Colon (tissue), 2 donors: ENCODE measurements around the gene C1orf122.
A peak's percentile ranks its signal among the peaks of the same experiment; 100 is the strongest.

Experiments used
- FAIRE-seq: peaks from 2 replicates; lab custom pipeline; 2012; peaks lifted over from hg19 to GRCh38; lab: Jason Lieb, UNC
- donor health status: control.
- donor health status: control.

The C1orf122 gene

GRCh38 chr1:37845786-37846185 is 38.2 kb downstream of the C1orf122 start:
- no peak for FAIRE-seq

- FAIRE-seq = peak; percentile 5
Observed at GRCh38 chr1:37846647-37847339, 39.2 kb downstream of the C1orf122 start.

- FAIRE-seq = no peak
Observed at GRCh38 chr1:37849480-37849879, 41.9 kb downstream of the C1orf122 start.

- FAIRE-seq = no peak
Observed at GRCh38 chr1:37850352-37850955, 42.9 kb downstream of the C1orf122 start.

- no peak for FAIRE-seq
Observed at GRCh38 chr1:37851262-37851661, 43.7 kb downstream of the C1orf122 start.

GRCh38 chr1:37851782-37852210 is 44.2 kb downstream of the C1orf122 start:
- FAIRE-seq = no peak

GRCh38 chr1:37853157-37853556 is 45.6 kb downstream of the C1orf122 start:
- no peak for FAIRE-seq

GRCh38 chr1:37854406-37854805 is 46.8 kb downstream of the C1orf122 start:
- no peak for FAIRE-seq
